Lower leg skin (tissue), 3 donors: ENCODE results near the gene IL23R.

ENCODE experiments used
- CTCF ChIP-seq, 3 donors: fragments of 450-650 bp; IDR thresholded peaks; one replicate each; pipeline ENCODE4 v1.5.1; 2016; ENCODE audit warnings: antibody characterized with exemption in 3 of 3, mild to moderate bottlenecking in 3 of 3, moderate library complexity in 2 of 3
- POLR2A ChIP-seq, 2 donors: fragments of 450-650 bp; IDR thresholded peaks; one replicate each; pipeline ENCODE4 v1.6.1; 2016 to 2017; ENCODE audit warnings: antibody characterized with exemption in 2 of 2, mild to moderate bottlenecking in 1 of 2, moderate library complexity in 1 of 2

GRCh38 chr1:67257173-67257535 lies 90.9 kb downstream of the IL23R start:
- no peak for TF ChIP-seq CTCF (IDR thresholded peaks at IDR 0.05)
- no peak for TF ChIP-seq POLR2A (IDR thresholded peaks at IDR 0.05)
